ENCODE data around the gene TAS1R1. TPM values are rescaled to one million over a fixed set of nuclear protein-coding genes. Genes with fewer than 3 reads are reported as not detected.

The TAS1R1 gene
- not detected in 2 replicates for total RNA-seq

GRCh38 chr1:6554907-6555778, at the start of gene TAS1R1:
Gene TAS1R1, plus strand, starts transcription at chr1:6555307. Its CDS starts 67 bp downstream, at chr1:6555374.

GRCh38 chr1:6554031-6554906, 838 bp upstream of the TAS1R1 start, which contains the start of gene NOL9:
Gene NOL9, minus strand, starts transcription at chr1:6554513. Its CDS starts 11 bp downstream, at chr1:6554502.

GRCh38 chr1:6579374-6580118, 24.4 kb downstream of the TAS1R1 start, which contains the start of gene ZBTB48:
Gene ZBTB48, plus strand, starts transcription at chr1:6579994. Its CDS starts 616 bp downstream, at chr1:6580610.

GRCh38 chr1:6602669-6603237, 47.6 kb downstream of the TAS1R1 start, which contains the start of gene KLHL21:
Gene KLHL21, minus strand, starts transcription at chr1:6602869. Its CDS starts 52 bp downstream, at chr1:6602817.

GRCh38 chr1:6613361-6614018, 58.4 kb downstream of the TAS1R1 start, which contains the start of gene PHF13:
Gene PHF13, plus strand, starts transcription at chr1:6613731. Its CDS starts 336 bp downstream, at chr1:6614067.

GRCh38 chr1:6624710-6625583, 69.8 kb downstream of the TAS1R1 start, which contains the start of gene THAP3:
Gene THAP3, plus strand, starts transcription at chr1:6624868. Its CDS starts 351 bp downstream, at chr1:6625219.

Small RNAs within 50 kb of the gene (small RNA-seq; reads per million reads assigned to genes)
- gene RNU6-731P: not detected

Other genes starting within 250 kb of the TAS1R1 start
- gene ACOT7, start 161.5 kb upstream of the TAS1R1 start, total RNA-seq: 21.2 and 27.7 TPM in 2 replicates
- gene HES2, start 135.4 kb upstream of the TAS1R1 start, total RNA-seq: 31.7 and 33.1 TPM in 2 replicates
- 0.67 and 1.3 TPM in 2 replicates for gene ESPN, start 130.5 kb upstream of the TAS1R1 start, total RNA-seq
- gene TNFRSF25, start 89.1 kb upstream of the TAS1R1 start, total RNA-seq: 17.0 and 18.9 TPM in 2 replicates
- gene PLEKHG5, start 63.6 kb upstream of the TAS1R1 start, total RNA-seq: 61.3 and 69.6 TPM in 2 replicates
- 38.5 and 41.1 TPM in 2 replicates for gene NOL9, start 794 bp upstream of the TAS1R1 start, total RNA-seq
- 13.1 and 18.6 TPM in 2 replicates for gene ZBTB48, start 24.7 kb downstream of the TAS1R1 start, total RNA-seq
- 31.0 and 31.4 TPM in 2 replicates for gene KLHL21, start 47.6 kb downstream of the TAS1R1 start, total RNA-seq
- 11.4 and 14.0 TPM in 2 replicates for gene PHF13, start 58.4 kb downstream of the TAS1R1 start, total RNA-seq
- 11.6 and 13.7 TPM in 2 replicates for gene THAP3, start 69.6 kb downstream of the TAS1R1 start, total RNA-seq
- gene DNAJC11, start 146.5 kb downstream of the TAS1R1 start, total RNA-seq: 42.1 and 45.4 TPM in 2 replicates
- gene CAMTA1, start 230.1 kb downstream of the TAS1R1 start, total RNA-seq: 51.5 and 64.7 TPM in 2 replicates

All from vein endothelial cell (primary cell).